DLD1 (cell line): ENCODE measurements around the gene SOX12.
"Not testable (repeated sequence)": the region's sequence is repeated elsewhere in the genome, so short reads cannot be mapped to it uniquely, and the experiment has no call there.

Experiments used
- in situ Hi-C: cut with HindIII; loops from 2 replicates; pipeline ENCODE4 v1.10.0; 2017; ENCODE audit warnings: low sequenced_read_pairs

The SOX12 gene

GRCh38 chr20:328975-329695 is 3.8 kb downstream of the SOX12 start:
- in situ Hi-C loops = no loop called here

- in situ Hi-C loops = no loop called here
Measured at GRCh38 chr20:329851-330232, 4.5 kb downstream of the SOX12 start.

- in situ Hi-C loops = no loop called here
Measured at GRCh38 chr20:330233-331149, 5.1 kb downstream of the SOX12 start.

GRCh38 chr20:334578-334977 is 9.2 kb downstream of the SOX12 start:
- in situ Hi-C loops = no loop called here

GRCh38 chr20:336040-336439 is 10.7 kb downstream of the SOX12 start:
- in situ Hi-C loops = not testable (repeated sequence)

GRCh38 chr20:341682-342081 is 16.3 kb downstream of the SOX12 start:
- in situ Hi-C loops = no loop called here

- in situ Hi-C loops = no loop called here
Measured at GRCh38 chr20:343107-343506, 17.8 kb downstream of the SOX12 start.

- in situ Hi-C loops = no loop called here
Measured at GRCh38 chr20:346033-346639, 20.8 kb downstream of the SOX12 start.

- in situ Hi-C loops = no loop called here
Measured at GRCh38 chr20:346640-347316, 21.4 kb downstream of the SOX12 start, which contains the start of gene NRSN2. Gene NRSN2 (plus strand): TSS chr20:347111. CDS start chr20:349644, 2,533 bp downstream.

GRCh38 chr20:347317-347639 is 21.9 kb downstream of the SOX12 start:
- in situ Hi-C loops = no loop called here

GRCh38 chr20:347640-348484 is 22.5 kb downstream of the SOX12 start:
- in situ Hi-C loops = no loop called here

GRCh38 chr20:348972-349841 is 23.9 kb downstream of the SOX12 start:
- in situ Hi-C loops = no loop called here

- in situ Hi-C loops = no loop called here
Measured at GRCh38 chr20:353166-353565, 27.8 kb downstream of the SOX12 start.

- in situ Hi-C loops = no loop called here
Measured at GRCh38 chr20:354298-354977, 29.1 kb downstream of the SOX12 start.

GRCh38 chr20:356154-356553 is 30.8 kb downstream of the SOX12 start:
- in situ Hi-C loops = not testable (repeated sequence)

GRCh38 chr20:356745-357144 is 31.4 kb downstream of the SOX12 start:
- in situ Hi-C loops = no loop called here

GRCh38 chr20:358891-359555 is 33.7 kb downstream of the SOX12 start:
- in situ Hi-C loops = no loop called here

GRCh38 chr20:361561-361960 is 36.2 kb downstream of the SOX12 start:
- in situ Hi-C loops = no loop called here
